Measurements from ENCODE around the gene VASN.
A peak's percentile ranks its signal among the peaks of the same experiment; 100 is the strongest.
"Not testable (repeated sequence)": the region's sequence is repeated elsewhere in the genome, so short reads cannot be mapped to it uniquely, and the experiment has no call there.

VASN gene

DNA sequence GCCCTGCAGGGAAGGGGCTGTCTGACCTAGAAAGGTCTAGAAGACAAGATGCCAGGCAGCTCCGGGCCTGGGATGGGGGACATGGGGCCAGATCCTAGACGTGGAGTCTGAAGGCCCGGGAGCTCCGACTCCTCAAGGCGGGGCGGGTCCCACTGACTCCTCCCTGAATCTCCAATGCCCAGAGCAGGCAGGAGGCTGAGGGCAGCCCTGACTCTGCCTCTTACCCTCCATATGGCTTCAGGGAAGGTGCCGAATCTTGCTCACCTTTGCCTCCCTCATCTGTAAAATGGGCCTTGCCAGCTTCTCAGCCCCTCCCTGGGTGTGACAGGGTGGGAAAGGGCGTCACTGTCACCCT lies 14.8 kb downstream of the VASN start:
- no peak for DNase-seq

- no peak for DNase-seq
These were observed 15.4 kb downstream of the VASN start for GRCh38 chr16:4386951-4387565.

DNA sequence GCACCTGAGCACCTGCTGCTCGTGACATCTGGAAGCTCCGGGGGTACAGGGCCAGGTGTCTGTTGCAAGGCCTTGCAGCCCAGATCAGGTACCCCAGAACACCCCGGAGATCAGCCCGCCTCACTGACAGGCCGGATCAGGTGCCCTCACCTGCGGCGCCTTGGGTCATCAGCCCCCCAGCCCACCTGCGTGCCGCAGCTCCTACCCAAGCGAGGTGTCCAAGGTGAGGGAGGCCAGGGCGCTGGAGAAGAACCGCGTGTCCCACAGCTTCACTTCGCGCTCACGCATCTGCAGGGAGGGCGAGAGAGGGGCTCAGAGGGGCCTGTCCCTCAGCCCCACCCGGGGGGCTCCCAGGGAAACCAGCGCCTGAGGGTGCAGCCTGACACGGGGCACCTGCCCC lies 16.1 kb downstream of the VASN start:
- no peak for DNase-seq

GRCh38 chr16:4388271-4389021 lies 16.8 kb downstream of the VASN start:
- no peak for DNase-seq

DNA sequence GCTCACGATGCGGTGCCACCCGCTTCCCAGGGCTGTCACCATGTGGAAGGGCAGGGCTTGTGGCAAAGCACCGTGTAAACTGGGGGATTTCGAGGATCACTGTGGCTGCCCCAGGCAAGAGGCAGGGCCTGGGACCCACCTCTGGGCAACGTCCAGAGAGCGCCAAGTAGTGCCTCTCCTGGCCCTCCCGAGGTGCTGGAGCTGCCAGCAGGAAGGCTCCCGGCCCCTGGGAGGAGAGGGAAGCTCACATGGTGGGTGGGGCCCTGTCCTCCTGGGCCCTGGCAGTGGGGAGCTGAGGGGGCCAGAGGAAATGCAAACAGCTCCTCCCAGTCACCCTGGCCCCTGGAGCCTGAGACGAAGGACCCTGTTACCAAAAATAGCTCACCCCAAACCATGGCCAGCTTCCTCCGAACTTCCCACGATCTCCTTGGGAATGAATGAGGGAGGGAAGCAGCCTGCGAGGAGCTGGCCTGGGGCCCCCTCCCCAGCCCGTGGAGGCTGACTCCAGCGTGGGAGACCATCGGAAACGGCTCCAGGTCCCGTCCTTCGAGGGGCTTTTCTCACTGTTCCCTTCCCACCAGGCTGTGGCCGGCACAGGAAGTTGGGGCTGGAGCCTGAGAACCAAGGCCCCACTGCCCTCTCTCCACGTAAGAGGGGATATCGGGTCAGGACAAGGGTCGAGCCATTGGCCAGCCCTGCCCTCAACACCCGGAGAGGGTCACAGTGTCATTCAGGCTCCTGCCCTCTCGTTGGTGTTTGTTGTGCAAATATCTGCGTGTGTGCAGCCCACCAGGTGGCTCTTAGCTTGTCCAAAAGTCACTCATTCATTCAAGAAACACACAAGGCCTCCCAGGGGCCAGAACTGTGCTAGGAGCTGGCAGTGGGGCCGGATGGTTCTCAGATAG lies 17.7 kb downstream of the VASN start:
- no peak for DNase-seq

DNA sequence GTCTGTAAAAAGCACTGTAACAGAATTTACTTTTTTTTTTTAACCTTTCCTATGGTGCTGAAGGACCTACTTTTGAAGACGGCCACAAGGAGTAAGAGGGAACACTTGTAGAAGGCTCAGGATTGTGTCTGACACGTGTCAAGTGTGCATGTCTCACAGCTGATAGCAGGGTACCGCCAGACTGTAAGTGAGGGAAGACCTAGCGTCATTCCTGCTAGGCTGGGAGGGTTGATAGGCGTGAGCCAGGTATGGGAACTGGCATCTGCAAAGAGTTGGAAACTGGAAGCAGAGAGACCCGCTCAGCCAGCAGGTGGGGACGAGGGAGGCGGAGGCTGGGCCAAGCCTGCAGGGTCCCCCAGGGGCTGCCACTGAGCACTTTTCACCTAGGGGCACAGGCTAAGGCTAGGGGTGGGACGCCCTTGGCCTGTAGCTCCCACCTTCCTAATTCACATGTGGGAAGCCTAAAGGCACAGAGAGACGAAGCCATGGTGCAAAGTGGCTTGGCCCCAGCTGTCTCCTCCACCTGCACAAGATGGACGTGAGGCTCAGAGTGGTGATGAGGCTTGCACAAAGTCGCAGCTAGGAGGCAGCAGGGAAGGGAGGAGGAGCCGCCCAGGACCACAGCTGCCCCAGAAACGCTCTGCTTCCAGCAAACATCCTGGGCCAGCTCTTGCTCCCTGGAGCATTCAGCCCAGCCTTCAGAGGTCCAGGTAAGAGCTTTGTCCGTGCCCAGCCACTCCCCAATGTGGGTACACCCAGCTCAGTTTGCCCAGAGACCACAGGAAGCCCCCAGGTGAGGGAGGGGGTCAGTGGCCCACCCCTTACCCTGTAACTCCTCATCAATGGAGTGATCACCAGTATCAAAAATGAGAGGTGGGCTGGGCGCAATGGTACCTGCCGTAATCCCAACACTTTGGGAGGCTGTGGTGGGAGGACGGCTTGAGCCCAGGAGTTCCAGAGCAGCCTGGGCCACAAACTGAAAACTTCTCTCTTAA lies 18.9 kb downstream of the VASN start:
- DNase-seq = no peak

- no peak for DNase-seq
These were observed 20.2 kb downstream of the VASN start for GRCh38 chr16:4391631-4392381.

DNA sequence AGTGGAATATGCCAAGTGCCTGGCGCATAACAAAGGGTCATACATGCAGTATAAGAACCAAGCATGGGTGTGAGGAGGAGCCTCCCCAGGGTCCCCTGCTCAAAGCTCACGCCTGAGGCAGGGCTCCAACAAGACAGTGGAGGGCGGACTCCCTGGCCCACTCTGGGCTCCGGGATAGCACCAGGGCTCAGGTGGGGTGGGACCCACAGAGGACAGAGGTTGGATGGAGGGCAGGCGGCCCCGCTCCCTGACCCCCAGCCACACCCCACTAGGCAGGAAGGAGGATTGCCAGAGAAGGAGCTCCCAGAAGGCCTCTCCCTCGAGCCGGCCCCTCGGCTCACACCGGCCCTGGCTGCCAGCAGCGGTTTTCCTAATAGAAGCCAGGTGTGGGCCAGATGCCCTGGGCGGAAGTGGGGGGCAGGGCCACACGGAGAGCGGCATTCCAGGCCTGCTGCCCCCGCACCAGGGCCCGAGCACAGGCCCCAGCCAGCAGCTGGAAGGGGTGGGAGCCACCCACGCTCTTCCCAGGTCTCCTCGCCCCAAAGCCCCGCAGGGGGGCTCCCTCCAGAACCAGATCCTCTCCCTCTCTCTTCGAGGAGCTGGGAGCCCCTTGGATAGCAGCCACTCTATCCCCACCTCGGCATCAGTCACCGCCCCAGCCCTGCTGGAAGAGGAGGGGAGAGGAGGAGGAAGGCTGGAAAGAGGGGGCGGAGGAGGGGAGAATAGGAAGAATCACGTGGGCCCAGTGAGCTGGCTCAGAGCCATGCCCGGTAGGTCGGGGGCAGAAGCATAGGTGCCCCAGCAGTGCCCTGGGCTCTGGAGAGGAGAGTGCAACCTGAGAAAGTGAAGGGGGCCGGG lies 21.0 kb downstream of the VASN start:
- no peak for DNase-seq

GRCh38 chr16:4393240-4393600 lies 21.6 kb downstream of the VASN start:
- DNase-seq = no peak

- DNase-seq = not testable (repeated sequence)
These were observed 22.2 kb downstream of the VASN start for GRCh38 chr16:4393850-4394249.

- no peak for DNase-seq
These were observed 23.5 kb downstream of the VASN start for GRCh38 chr16:4395055-4395726.

- DNase-seq = peak; percentile 25
These were observed 27.5 kb downstream of the VASN start for GRCh38 chr16:4399001-4399730.

DNA sequence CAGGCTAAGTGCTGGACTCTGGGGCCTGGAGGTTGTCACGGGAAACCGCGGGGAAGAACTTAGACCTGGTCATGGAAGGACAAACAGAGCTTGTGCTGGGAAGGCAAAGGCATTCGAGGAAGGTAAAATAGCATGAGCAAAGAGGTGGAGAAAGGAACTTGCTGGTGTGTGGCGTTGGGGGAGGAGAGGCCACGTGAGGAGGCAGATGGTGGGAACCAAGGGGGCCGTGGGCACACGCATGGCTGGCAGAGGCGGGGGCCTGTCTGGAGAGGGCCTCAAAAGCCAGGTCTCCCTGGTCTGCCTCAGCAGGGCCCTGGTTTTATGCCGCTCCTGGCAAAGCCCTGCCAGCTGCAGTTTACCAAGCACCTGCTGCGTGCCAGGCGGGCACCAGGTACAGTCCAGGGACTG lies 29.4 kb downstream of the VASN start:
- DNase-seq = no peak

DNA sequence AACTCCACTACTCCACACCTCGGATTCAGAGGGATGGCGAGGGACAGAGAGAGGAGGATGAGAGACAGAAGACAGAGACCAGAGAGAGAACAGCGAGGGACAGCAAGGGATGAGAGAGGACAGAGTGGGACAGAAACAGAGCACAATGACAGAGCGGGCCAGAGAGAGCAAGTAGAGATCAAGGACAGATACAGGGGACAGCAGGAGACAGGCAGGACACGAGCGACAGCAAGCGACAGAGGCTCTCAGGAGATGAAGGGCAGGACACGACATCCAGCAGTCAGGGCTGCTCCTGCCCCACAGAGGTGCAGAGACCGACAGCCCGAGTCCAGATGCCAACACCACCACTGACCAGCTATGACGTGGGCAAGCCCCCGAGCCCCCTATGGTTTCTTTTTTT lies 29.9 kb downstream of the VASN start:
- no peak for DNase-seq

DNA sequence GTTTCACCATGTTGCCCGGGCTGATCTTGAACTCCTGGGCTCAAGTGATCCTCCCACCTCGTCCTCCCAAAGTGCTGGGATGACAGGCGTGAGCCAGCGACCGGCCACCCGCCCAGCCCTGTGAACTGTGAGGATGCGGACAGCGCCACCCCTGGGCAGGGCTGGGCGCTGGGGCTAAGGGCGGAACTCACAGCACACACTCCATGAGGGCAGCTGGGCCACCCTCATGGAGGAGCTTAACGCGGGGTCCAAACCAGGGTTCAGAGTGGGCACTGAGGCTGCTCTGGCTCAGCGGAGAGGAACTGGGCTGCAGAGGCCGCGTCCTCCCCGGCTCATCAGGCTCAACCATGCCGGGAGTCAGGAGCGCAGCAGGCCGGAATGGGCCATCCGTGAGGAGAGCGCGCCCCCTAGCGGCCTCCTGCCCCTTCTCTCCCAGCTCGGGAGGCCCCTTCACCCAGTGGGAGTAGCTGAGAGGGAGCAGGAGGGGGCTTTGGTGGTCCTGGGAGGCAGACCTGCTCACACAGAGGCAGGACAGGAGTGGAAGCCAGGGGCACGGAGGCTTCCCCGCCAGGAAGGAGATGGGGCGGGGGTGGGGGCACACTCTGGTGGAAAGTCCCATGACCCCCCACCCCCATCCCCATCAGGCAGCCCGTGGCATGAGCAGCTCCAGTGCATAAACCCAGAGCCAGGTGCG lies 30.9 kb downstream of the VASN start:
- peak; percentile 71 for DNase-seq

DNA sequence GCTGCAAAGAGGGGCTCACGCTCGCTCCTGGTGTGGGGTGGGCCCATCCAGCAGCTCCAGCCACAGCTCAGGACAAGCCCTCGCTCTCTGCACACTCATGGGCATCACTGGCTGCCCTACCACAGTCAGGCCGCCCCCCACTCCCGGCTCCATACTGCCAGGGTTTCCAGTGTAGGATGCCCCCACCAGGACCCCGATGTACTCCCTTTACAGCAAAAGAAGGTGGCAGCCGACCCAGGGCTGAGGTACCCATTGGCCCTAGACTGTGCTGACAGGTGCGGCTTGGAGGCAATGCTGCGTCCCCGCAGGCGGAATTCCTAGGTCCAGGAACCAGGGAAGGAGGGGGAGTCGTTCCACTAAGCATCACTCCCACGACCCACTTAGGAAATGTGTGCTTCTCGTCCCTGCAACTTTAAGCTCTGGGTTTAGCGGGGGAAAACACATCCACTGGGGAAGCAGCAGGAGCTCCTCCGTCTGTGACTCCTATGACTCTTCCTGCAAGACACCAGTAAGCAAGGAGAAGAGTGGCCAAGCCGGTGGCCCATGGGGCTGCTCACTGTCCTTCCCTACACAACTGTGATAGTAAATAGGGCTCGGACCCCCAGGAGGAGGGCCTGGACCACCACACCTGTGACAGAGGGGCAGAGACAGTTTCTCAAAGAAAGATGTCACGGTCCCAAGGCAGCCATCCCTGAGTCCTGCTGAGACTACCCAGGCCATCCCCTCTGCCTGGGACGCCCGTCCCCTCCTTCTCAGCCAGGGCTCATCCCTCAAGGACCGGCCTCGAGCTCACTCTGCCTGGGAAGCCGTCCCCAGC lies 31.7 kb downstream of the VASN start:
- no peak for DNase-seq

GRCh38 chr16:4404247-4404966 lies 32.8 kb downstream of the VASN start:
- no peak for DNase-seq

All from NCI-H2227 treated with DMSO at 0.1 percent for 48 hours (cell line).